ENCODE results near the gene CDKN2B.
"Not testable (repeated sequence)": the region's sequence is repeated elsewhere in the genome, so short reads cannot be mapped to it uniquely, and the experiment has no call there.

Gene CDKN2B

DNA sequence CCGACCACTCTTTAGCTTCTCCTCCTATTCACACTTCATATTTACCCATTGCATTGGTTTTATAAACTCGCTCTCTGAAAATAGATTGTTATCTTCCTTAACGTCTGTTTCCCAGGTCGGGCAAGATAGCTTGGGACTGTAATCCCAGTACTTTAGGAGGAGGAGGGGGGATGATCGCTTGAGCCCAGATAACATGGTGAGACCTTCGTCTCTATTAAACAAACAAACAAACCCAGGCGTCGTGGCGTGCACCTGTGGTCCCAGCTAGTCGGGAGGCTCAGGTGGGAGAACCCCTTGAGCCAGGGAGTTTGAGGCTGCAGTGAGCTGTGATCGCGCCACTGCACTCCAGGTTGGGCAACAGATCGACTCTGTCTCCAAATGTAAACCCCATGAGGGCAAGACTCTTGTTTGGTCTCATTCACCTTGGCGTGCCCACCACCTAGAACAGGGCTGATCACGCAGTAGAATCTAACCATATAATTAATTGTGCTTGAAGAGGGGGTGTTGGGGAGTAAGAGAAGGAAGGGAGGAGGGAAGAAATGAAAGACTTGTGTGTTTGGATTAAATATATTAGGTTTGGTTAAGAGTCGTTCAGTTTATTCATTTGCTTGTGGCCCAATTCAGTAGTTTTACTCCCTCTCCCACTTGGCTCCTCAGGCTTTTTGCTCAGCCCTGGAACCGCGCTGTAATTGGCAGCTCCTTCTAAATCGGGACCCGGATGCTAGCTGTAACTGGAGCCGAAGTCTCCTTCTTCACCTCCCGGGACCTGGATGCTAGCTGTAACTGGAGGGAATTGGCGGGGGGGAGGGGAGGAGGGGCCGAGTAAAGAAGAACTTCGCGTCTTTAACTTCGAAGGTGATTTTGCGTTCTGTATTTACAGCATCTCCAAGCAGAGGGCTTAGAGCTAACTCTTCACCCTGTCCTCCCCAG, 39.8 kb downstream of the CDKN2B start:
- DNase-seq (ENCODE audit: low spot score): no peak

DNA sequence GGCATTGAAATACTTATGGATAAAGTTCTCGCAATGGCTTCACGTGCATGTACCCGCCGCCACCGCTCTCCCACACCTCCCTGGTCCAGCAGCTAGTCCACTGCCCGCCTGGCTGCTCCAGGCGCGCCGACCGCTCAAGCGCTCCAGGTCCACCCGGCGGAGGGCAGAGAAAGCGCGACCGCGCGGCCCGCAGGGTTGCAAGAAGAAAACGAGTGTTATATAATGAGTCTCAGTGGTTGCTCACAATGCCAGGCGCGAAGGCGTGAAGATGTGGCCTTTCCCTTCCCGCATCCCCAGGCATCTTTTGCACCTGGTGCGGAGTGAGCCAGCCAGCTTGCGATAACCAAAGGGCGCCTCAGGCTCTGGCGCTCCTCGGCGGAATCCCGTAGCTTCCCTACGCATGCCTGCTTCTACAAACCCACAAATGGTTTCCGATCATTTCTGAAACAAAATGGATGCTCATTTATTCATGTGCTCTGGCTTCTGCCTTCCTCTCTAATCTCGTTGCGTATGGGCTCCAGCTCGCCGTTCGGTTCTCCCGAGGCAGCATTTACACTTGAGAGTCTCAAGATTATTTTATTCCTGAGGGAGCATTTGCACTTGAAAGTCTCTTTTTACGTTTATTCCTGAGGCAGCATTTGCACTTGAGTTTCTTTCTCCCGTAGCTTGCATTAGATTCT, 40.6 kb downstream of the CDKN2B start:
- peak; percentile 43 for DNase-seq (ENCODE audit: low spot score)

DNA sequence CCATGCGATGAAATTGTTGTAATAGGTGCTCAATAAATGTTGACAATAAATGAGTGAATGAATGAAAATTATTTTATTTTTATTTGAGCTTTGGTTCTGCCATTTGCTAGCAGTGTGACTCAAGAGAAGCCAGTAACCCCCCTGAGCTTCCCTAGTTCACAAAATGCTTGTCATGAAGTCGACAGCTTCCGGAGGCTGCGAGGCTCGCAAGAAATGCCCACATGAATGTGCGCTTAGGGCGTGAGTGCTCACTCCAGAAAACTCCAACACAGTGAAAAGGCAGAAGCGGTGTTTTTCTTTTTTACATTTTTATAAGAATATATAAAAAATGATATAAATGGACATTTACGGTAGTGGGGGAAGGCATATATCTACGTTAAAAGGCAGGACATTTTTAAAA, 41.4 kb downstream of the CDKN2B start:
- DNase-seq (ENCODE audit: low spot score): no peak

DNA sequence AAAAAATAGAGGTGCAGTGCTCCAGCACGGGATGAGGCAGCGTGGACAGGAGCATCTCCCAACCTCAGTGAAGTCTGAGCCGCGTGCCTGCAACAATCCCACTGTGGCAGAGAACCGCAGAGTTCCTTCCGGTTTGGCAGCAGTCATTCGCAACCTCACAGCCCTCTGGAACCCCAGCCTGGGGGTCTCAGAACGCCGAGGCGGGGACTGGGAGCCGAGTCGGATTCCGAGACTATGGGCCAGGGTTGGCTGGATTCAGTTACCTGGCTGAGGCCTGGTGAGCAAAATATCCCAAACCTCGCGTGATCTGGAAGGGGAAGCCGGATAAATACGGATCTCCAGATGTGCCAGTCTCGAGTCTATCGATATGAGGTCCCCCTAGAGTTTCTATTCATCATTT, 41.9 kb downstream of the CDKN2B start:
- DNase-seq (ENCODE audit: low spot score): no peak

DNA sequence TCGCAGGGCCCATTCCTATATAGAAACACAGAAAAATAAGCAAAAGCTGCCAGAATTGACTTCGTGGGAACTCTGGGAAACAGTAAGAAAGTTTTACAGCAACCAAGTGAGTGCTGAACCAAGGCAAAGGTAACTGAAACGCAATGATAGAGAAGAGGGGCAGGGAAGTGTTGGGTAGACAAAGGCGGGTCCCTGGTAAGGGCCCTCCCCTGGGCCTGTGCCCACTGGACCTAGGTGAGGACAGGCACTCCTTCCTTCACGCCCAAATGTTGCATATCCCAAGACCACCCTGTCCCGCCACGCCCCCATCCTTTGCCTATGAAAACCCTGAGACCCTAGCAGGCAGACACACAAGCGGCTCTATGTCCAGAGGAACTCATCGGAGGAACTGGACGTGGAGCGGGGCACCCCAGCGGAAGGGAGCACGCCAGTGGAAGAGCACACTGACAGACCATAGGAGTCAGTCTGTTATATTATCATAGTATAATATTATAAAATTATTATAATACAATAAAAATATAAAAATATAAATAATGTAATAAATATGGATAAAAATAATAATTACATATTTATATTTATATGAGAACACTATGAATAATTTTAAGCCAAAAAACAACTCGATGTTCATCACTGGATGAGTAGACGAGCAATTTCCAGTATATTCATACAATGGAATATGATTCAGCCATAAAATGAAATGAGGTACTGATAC, 42.8 kb downstream of the CDKN2B start:
- DNase-seq (ENCODE audit: low spot score): no peak

DNA sequence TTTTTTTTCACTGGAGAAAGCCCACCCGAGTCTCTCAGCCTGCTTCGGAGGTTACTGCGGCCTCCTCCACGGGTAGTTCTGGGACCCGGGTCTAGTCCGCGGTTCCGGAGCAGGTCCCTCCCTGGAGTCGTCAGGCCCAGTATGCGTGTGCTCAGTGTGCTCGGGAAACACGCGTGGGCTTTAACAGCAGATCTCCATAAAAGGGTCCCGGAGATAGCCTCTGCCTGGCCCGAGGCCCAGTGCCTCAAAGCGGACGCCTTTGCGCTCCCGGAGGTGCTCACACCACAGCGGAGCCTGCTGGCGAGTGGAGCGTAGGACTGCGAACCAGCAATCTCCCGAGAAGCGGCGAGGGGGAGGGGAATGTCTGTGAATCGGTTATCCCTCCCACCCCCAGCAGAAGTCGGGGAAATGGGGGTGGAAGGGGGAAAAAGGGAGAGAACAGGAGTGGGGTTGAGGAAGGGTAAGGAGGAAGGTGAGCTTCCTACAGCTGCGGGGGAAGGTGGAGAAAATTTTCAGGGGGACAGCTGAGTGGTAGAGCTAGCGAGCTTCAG, 43.6 kb downstream of the CDKN2B start:
- DNase-seq (ENCODE audit: low spot score): peak; percentile 85

DNA sequence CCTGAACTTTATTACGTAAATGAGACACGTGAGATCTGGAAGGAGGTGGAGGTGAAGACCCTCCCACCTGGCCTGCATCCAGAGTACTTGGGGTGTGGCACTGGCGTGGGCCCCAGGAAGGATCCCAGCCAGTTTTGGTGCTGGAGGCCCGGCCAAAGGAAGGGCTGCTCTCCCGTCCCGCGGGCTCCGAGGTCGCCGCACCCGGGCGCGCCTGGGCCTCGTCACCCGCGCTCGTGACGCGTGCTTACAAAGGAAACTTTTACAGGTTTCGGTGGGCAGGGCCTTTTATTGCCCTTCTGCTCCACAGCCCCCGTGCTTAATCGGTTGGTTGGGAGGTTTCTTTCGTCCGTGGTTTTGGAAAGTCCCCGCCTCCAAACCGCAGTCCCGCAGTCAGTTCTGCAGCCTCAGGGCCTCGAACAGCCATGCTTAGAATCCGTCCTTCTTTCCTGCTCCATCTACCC, 44.1 kb downstream of the CDKN2B start:
- no peak for DNase-seq (ENCODE audit: low spot score)

DNA sequence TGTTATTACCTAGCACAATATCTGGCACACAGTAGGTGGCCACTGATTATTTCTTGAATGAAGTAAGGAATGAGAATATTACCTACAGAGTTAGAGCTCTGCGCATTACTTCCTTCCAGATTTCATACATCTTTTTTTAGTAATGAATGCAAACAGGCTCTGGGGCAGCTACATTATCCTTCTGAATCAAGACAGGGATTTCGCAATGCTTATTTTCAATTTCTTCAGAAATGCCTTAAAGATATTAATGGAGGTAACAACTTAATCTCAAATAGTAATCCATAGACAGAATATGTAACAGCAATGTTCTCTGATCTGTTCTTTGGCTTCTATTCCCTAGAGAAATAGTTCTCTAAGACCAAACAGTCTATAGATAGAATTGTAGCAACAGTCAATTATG, 47.5 kb downstream of the CDKN2B start:
- no peak for DNase-seq (ENCODE audit: low spot score)

DNA sequence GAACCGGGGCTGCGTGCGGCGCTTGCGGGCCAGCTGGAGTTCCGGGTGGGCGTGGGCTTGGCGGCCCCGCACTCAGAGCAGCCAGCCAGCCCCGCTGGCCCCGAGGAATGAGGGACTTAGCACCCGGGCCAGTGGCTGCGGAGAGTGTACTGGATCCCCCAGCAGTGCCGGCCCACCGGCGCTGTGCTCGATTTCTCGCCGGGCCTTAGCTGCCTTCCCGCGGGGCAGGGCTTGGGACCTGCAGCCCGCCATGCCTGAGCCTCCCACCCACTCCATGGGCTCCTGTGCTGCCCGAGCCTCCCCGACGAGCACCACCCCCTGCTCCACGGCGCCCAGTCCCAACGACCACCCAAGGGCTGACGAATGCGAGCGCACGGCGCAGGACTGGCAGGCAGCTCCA, 49.8 kb downstream of the CDKN2B start:
- not testable (repeated sequence) for DNase-seq (ENCODE audit: low spot score)

DNA sequence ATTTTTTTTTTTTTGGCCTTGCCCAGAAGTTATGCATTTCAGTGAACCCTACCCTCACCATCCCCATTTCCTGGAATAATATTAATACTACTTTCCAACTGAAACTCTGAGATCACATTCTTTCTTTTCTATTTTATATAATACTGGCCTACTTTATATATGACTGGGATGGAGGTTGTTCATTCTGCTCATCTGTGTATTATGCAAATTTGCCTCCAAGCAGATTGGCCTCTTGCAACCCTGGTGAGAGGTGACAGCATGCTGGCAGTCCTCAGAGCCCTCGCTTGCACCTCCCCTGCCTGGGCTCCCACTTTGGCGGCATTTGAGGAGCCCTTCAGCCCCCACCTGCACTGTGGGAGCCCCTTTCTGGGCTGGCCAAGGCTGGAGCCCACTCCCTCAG, 50.3 kb downstream of the CDKN2B start:
- DNase-seq (ENCODE audit: low spot score): no peak
